ENCODE results near the gene CD53.

GRCh38 chr1:110860174-110860573 lies 12.8 kb upstream of the CD53 start:
- TF ChIP-seq CTCF (conservative IDR thresholded peaks at IDR 0.05) (no peak), ZFX (IDR thresholded peaks at IDR 0.05) (no peak)

Data from C4-2B (cell line).